OCI-M2 (cell line): ENCODE measurements around the gene LSM4.

Source experiments
- DNase-seq: peaks from one replicate; lab custom pipeline; 2025; ENCODE audit not compliant: unreplicated experiment; lab: John Stamatoyannopoulos, UW

LSM4 gene

GRCh38 chr19:18311502-18312091 lies 11.3 kb downstream of the LSM4 start:
- no peak for DNase-seq

GRCh38 chr19:18310966-18311365 lies 11.9 kb downstream of the LSM4 start:
- no peak for DNase-seq

GRCh38 chr19:18310118-18310909 lies 12.6 kb downstream of the LSM4 start:
- DNase-seq, result no peak

- no peak for DNase-seq
Observed at GRCh38 chr19:18309525-18310064, 13.3 kb downstream of the LSM4 start.

GRCh38 chr19:18308948-18309325 lies 13.9 kb downstream of the LSM4 start:
- DNase-seq, result no peak

GRCh38 chr19:18308051-18308947 lies 14.6 kb downstream of the LSM4 start:
- DNase-seq, result no peak

- no peak for DNase-seq
Observed at GRCh38 chr19:18307271-18307681, 15.6 kb downstream of the LSM4 start.

GRCh38 chr19:18306888-18307260 lies 16.0 kb downstream of the LSM4 start:
- DNase-seq, result no peak

- no peak for DNase-seq
Observed at GRCh38 chr19:18306209-18306887, 16.5 kb downstream of the LSM4 start.

- peak; percentile 54 for DNase-seq
Observed at GRCh38 chr19:18304458-18305310, 18.2 kb downstream of the LSM4 start.

- DNase-seq, result no peak
Observed at GRCh38 chr19:18304208-18304457, 18.7 kb downstream of the LSM4 start.

GRCh38 chr19:18301718-18302111 lies 21.2 kb downstream of the LSM4 start:
- DNase-seq, result no peak

- no peak for DNase-seq
Observed at GRCh38 chr19:18300930-18301717, 21.8 kb downstream of the LSM4 start.

- DNase-seq, result no peak
Observed at GRCh38 chr19:18299654-18300053, 23.2 kb downstream of the LSM4 start.

GRCh38 chr19:18298601-18299000 lies 24.3 kb downstream of the LSM4 start:
- no peak for DNase-seq

GRCh38 chr19:18297308-18297707 lies 25.6 kb downstream of the LSM4 start:
- no peak for DNase-seq

GRCh38 chr19:18295034-18295451 lies 27.8 kb downstream of the LSM4 start:
- no peak for DNase-seq

- DNase-seq, result no peak
Observed at GRCh38 chr19:18294467-18294864, 28.4 kb downstream of the LSM4 start.

- DNase-seq, result no peak
Observed at GRCh38 chr19:18293642-18294466, 29.0 kb downstream of the LSM4 start.
